HG02610 (cell line): ENCODE results near the gene IRF2BP2.

Experiments
- ATAC-seq: cut with Tn5 transposase; IDR thresholded peaks from one replicate; pipeline ENCODE4 v1.9.1; 2021; ENCODE audit warnings: mild to moderate bottlenecking, moderate library complexity; ENCODE audit not compliant: unreplicated experiment

Gene IRF2BP2

DNA sequence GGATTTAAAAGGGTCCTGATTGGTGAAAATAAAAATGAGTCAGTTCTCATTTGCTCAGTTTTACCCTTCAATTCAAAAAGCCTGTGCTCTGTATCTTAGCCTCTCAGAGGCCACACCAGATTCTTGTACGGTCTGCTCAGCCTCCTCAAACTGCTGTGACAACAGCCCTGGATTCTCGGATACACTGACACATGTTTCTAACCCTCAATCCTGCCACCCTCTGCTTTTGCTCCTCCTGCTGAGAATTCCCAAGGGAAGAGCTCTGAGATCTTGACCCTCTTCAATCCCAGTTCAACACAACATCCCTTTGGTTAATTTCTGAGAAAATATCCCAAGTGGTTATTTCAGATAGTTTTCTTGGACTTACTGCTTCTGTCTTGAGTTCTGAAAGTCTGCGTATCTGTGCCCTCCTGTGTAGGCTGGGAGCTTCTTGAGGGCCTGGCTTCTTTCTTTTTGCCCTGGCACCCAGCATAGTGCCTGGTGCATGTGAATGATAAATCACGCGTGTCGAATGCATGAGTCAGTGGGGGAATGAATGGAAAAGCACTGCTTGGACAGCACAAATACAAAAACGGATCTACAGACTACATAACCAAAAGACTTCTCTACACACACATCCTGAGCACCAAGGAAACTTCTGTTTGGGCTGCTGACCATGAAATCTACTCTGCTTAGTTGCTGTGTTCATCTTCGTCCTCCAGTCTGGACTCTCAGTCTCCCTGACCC lies 24.5 kb downstream of the IRF2BP2 start:
- no peak for ATAC-seq

DNA sequence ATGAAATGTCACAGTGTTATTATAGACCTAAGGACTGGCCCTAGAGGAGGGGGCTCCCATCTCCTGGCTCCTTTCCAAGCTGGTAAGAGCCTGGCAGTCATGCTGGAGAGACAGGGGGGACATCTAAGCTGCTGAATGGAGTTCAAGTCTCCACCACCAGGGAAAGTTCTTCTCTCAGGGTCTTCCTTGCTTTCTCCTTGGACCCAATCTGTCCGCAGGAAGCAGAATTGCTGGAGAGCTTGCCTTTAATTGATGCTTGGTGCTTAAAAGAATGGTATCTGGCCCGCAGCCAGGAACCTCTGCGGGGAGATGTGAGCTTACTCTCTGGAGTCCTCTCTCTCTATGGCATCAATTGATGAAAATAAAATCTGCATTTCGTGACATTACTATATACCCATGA lies 25.1 kb downstream of the IRF2BP2 start:
- ATAC-seq = no peak

DNA sequence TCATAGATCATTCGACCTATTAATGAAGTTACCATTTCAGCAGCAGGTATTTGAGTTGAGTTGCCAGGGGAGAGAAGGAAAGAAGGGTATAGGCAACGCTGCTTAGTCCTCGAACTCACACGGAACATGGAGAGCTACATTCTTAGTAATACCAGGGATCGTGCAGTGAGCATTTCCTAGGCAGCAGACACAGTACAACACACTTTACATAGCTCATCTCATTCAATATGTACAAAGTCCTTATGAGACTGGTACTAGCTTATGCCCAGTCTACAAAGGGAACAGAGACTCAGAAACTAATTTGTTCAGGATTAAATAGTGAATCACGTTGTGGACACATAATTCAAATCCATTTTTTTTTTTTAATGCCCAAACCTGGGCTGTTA lies 25.6 kb downstream of the IRF2BP2 start:
- ATAC-seq = no peak

DNA sequence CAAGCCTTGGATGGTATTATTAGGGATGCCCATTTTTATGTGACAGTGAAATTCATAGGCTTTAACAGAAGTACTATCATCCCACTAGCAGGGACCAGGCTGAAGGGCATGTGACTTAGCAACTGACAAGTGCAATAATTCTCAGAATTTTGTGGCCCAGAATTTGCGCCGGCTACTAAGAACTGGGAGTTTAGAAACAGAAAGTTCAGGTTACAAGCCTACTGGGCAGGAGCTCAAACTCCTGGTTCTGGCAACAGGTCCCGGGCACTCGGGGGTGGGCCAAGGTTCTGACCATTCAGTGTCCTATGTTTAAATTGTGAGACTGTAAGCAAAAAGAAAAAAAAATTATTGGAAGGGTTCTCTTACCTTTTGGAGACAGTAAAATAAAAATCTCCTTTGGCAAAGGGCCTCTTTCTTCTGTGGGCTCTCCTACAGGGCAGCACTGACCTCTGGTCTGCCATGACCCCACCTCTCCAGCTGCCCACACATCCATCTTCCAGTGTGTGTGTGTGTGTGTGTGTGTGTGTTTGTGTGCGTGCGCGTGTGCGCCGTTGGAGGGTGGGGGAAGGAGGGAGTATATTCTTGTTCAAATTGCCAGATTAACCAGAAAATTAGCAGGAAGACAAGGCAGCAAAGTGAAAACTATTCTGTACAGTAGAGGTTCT lies 26.1 kb downstream of the IRF2BP2 start:
- ATAC-seq = no peak

DNA sequence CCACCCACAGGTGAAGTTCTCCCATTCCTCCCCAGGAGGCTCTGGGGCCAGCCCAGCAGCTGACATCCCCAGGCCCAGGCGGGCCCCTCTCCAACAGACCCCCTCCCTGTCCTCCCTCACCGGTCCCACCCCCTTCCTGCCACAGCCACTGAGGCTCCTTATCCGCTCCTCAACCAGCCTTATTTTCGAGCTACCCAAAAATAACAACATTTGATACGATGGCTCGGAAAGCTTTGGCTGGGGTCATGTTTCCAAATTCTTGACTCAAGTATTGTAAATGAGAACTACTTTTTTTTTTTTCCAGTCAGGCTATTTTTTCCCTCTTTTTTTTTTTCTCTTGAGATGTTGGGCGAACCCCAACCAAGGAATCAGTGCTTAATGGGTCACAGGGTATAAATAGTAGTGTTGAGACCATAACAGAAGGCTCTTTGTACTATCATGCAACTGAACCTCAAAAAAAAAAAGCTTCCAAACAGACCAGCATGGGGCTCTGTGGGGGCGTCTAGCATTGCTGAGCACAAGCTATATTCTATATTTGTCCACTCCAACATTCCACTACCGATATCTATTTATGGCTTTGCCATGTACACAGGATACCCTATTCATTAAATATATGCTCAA lies 27.2 kb downstream of the IRF2BP2 start:
- ATAC-seq = no peak

DNA sequence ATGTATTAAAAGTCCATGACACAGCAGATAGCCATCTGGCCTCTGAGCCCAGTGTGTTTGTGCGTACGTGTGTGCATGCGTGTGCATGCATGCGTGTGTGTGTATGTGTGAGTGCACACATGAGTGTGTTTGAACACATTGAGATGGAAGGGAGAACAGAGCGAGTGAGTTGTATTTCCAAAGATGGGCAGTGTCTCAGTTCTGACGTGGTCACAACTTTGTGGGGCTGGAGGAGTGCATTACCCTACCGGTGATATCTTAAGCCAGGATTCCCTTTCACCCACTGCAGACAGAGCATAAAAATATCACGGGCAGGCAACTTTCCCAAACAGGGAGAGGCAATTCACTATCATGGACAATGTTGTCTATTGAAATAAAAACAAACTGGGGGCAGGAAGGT lies 27.8 kb downstream of the IRF2BP2 start:
- no peak for ATAC-seq

DNA sequence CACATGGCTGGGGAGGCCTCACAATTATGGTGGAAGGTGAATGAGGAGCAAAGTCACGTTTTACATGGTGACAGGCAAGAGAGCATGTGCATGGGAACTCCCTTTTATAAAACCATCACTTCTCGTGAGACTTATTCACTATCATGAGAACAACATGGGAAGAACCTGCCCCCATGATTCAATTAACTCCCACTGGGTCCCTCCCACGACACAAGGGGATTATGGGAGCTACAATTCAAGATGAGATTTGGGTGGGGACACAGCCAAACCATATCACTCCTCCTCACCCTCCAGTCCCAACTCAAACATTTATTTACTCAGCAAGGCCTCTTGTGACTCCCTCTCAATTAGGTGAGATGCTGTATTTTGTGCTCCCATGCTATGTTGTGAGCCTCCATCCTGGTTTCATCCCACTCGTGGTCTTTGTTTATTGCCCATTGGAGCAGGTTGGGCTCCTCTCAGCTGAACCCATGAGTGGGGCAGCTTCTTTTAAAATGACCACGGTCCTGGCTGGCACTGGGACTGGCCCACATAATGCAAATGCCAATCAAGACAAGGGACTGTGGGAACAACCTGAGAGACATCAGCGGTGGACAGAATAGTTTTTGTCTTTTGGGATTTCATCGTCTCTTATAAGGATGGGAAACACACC lies 28.8 kb downstream of the IRF2BP2 start:
- ATAC-seq = no peak

DNA sequence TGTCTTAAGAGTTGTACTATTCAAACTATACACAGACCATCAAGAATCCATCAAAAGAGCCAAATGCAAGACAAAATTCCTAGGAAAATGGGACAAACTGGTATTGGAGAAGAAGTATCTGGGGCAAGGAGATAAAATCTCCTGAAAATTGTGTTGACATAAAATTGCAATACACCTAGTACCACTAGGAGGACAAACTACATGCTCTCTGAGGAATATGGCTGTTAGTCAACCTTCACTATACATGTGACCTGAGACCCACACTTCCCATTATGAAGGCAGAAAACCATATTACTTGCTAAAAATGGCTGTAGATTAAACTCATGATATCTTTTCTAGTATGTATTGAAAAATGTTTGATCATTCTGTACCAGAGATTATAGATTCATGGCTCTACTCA lies 30.0 kb downstream of the IRF2BP2 start:
- ATAC-seq = no peak

DNA sequence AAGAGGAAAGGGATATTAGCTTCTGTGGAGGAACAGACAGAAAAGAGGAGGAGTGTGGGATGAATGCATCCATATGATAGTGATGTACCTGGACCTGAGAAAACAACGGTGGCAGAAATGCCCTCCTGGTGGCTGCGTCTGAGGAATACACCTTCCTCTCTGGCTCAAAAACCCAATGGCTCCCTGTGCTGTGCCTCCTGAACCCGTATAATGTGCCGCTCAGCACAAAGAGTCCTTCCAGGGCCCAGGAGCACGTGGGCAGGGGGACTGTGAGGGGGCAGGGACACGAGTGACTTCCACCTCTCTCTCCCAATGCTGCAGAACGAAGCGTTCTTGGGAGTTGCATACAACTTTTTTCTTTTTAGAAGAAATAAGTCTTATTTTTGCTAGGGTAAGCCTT lies 31.2 kb downstream of the IRF2BP2 start:
- no peak for ATAC-seq

DNA sequence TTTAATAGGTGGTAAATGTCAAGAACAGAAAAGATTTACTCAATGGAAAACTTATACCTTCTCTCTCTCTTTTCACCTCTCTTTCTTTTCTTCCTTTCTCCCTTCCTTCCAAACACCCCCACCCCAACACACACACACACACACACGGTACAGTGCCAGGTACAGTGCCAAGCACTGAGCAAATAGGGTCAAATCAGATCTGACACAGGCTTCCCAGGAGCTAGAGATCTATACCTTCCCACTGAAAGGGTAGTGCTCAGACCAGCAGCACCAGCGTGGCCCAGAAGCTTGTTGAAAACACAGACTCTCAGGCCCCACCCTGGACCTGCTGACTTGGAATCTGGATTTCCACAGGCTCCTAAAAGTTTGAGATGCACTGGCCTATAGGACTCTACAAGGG lies 31.9 kb downstream of the IRF2BP2 start:
- no peak for ATAC-seq

DNA sequence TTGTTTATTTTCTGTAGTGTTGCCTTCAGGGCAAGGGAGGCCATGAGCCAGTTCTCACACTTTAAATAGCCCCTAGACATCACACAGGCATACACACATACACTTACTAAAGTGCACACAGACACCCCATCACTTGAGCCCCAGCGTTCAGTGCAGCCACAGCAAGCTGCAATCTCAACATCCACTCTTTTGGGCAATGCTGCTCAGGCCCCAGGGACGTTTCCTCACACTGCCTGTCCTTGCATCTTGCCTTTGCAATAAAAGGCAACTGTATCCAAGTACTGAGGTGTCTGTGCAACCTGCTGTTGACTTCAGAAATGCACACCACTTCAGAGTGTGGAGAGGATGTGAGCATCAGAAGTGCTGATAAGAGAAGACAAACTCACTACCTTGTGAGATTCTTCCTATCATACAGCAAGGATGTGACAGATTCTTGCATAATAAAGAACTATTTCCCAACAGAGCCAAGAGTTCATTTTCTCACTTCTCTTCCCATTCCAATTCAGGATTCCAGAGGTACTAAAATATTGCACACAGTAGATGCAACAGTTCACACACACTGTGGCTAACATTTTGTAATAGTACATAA lies 36.2 kb downstream of the IRF2BP2 start:
- no peak for ATAC-seq

DNA sequence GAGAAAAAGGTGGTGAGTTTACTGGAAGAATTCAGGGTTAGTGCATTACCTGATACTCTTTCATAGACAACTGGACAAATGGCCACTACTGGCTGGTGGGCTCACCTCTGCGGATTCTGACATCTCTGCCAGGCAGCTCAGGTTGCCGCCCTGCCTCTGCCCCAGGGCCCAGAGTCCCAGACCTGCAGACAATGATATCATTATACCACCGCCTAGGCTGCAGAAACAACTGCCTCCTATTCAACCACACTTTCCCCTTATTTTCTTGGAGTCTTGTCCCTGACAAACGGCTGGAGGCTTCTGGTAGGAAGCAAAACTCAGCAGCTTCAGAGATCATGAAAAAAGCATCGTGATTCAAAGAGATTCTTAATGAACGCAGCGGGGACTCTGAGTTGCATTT lies 37.0 kb downstream of the IRF2BP2 start:
- ATAC-seq = no peak

DNA sequence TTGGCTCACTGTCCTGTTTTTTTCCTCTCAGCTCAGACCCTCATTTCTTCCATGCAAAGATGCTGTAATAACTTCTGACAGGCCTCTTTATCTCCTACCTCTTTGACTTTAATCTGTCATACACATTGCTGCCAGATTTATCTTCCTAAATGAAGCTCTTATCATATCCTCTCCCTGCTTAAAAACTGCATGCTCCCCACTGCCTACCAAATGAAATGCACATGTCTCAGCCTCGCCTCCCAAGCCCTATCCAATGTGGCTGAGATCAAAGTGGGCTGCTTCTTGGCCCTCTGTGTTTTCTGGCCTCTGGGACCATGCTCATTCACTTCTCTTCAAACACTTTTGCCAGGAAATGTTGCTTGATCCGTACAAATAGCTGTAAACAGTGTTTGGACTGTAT lies 38.3 kb downstream of the IRF2BP2 start:
- ATAC-seq = no peak

DNA sequence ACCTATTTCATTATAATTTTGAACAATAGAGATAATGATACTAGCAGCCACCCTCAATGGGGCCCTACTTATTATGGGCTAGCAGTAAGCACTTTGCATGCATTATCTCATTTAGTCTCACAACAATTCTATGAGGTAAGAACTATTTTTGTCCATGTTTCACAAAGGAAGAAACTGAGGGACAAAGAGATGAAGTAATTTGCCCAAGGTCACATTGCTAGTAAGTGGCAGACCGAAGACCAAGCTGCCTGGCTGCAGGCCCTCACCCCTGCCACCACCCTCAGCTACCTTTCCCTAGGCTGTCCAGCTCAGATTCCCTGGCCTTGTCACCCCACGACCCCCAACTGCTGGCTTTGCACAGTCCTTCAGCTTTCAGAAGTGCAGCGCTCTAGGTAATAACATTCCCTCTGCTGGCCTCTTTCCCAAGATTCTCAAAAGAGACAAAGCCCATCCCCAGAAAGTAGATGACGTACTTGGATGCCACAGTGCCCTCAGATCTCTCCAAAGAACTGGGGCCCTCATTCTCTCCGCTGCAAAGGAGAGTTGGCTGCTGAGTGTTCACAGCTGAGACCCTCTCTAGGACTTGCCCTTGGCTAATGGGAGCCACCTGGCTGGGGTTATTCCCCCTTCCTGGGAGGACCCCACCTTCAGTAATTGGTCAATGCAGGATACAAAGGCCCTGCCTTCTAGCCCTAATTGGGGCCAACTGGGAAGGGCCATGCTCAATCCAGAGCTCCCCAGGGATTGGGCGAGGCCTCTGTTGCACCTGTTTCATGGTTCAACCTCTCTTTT lies 39.5 kb downstream of the IRF2BP2 start:
- ATAC-seq = no peak

DNA sequence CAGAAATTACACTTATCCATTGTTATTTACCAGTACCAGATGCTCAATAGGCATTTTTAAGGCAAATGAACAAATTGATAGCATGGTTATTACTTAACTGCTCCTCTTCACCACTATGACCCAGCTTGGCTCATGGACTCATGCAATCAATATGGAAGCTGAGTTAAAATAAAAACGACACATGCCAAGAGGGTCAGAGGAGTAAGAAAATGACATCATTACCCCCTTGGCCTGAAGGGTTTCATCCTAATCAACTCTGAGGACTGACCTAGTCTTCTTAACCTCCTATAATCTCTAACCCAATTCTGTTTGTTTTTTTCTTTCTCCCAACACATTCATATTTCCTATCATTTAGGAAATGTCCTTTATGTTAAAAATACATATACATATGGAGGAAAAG lies 41.6 kb downstream of the IRF2BP2 start:
- ATAC-seq = no peak

DNA sequence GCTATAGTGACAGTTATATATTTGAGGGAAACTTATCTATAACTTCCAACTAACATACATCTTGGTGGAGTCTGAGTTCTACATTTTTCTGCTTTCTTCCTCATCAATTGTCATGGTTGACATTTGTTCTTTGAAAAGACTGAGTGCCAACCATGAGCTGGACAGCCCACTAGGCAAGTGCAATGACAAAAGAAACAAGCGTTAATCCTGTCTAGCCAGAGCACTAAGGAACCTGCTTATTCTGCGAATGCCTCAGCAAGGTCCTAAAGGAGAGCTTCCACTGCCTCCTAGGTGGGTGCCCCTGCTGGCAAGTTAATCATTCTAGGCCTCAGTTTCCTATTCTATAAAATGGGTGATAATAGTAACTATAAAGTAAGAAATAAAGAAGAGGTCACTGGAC lies 44.8 kb downstream of the IRF2BP2 start:
- no peak for ATAC-seq

DNA sequence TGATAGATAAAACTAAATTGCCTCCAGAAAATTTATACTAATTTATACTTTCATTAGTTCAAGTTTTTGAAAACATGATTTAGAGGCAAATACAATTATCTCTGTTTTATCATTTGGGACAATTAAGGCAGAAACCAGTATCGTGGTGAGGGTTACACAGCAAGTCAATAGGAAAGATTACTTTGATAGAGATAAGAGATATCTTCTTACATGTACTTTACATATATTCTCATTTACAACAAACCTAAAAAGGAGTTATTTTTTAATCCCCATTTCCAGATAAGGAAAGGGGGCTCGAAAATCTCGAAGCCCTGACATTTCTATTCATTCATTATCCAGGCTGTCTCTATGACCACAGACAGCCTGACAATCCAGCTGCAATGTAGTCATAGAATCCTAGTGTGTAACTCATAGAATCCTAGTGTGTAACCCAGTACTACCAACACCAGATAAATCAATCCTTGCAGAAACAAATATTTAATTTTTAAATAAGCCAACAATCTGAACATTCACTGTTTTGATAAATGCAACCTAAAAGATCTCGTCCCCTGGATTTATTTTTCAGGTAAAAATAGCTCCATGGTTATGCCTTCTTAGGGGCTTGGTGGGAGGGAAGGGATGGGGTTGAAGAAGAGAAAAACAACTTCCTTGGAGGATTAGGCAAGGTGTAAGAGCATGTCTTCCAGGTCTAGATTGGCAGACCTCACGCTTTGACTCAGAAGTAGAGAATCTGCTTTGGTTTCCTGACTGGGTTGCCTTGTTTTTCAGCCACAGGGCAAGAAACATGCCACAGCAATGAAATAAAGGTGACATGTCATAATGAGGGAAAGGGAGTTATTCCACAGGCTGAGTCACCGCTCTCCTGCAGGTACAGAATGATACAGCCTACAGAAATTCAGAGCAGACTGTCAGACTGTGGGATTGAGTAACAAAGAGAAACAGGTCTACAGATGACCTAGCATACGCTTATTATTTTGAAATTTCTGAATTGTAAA lies 45.6 kb downstream of the IRF2BP2 start:
- no peak for ATAC-seq

DNA sequence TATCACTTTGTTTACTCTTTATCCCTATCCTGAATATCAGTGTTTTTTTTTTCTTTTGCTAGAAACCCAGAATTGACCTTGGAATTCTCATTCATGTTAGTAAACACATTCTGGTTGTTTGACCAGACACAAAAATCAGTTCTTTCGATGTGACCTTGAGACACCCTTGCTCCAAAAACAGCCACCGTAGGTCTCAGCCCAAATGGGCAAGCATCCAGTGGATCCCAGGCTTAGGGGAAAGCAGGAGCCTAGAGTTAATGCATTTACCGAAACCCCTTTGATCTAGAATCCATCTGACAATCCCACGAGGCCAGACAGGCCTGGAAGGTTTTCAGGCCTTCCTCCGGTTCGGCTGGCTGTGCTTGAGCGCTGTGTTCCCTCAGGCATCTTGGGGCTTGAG lies 47.6 kb downstream of the IRF2BP2 start:
- no peak for ATAC-seq

DNA sequence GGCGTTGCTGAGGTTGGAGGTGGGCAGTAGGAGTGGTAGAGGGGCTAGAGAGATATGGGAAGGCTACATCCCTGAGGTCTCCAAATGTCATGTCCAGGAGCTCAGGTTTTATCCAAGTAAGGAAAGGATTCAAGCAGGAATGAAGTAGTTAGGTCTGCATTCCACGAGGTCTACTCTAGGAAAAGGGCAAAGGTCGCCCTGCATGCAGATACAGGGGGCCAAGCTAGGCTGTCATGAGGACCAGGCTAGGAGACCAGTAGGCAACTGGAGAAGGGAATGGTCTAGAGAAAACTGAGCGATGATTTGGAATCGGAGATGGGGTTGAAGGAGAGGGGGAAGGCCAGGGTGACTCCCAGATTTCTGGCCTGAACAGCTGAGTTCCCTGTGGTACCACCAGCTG lies 48.7 kb downstream of the IRF2BP2 start:
- ATAC-seq = no peak
